HepG2 (cell line): ENCODE data around the gene SLC38A2. TPM values are rescaled to one million over a fixed set of nuclear protein-coding genes. Genes with fewer than 3 reads are reported as not detected.
A peak's percentile ranks its signal among the peaks of the same experiment; 100 is the strongest.

ENCODE experiments used
- ATAC-seq: fragments of 200-7000 bp; cut with Tn5 transposase; 3 replicates; pipeline ENCODE4 v1.9.1; 2020; ENCODE audit warnings: mild to moderate bottlenecking, moderate library complexity
- BruUV-seq: library from RNA; stranded (reverse); fragments of 400-500 nt; replicated peaks from 2 replicates; lab custom pipeline; 2021; lab: Mats Ljungman, UMichigan
- CTCF ChIA-PET: fragments of 300-600 bp; formaldehyde crosslinking; extraction: SDS; loops from one replicate; lab custom pipeline; 2021; ENCODE audit warnings: low total read pairs, inconsistent platforms, low intra/inter-chr PET ratio; lab: Yijun Ruan, JAX
- POLR2A ChIA-PET: fragments of 350-600 bp; sonication (Branson Sonifier 250); formaldehyde crosslinking; loops from one replicate; lab custom pipeline; 2020; ENCODE audit warnings: antibody characterized with exemption, inconsistent platforms; lab: Yijun Ruan, JAX
- DNase-seq: peaks from one replicate; pipeline ENCODE4 v3.0.0-alpha.2; 2015; ENCODE audit warnings: low spot score
- FAIRE-seq: peaks from 3 replicates; lab custom pipeline; 2011; peaks lifted over from hg19 to GRCh38; lab: Jason Lieb, UNC
- H2AFZ ChIP-seq: one replicate; pipeline ENCODE4 v1.6.1; 2011; ENCODE audit warnings: low read length, inconsistent platforms
- H3K27ac ChIP-seq: fragments of 300-600 bp; 3 replicates; pipeline ENCODE4 v1.8.0; 2011; ENCODE audit warnings: mixed run types, mild to moderate bottlenecking, mixed read lengths, low read length, inconsistent platforms; ENCODE audit not compliant: insufficient read depth; ENCODE audit errors: extremely low read length
- H3K27me3 ChIP-seq, 2 experiments: fragments of 200-600 bp in 1 of 2; 2 replicates in 1 of 2; 3 replicates in 1 of 2; pipeline versions ENCODE4 v1.6.0 to v1.8.0; 2011; ENCODE audit warnings: low read length in 2 of 2, mild to moderate bottlenecking in 2 of 2, moderate library complexity in 2 of 2, inconsistent platforms in 1 of 2; ENCODE audit not compliant: insufficient read depth in 2 of 2, control insufficient read depth in 1 of 2
- H3K36me3 ChIP-seq, 2 experiments: fragments of 200-600 bp in 1 of 2; replicated peaks in 1 of 2; 2 replicates in 1 of 2; 3 replicates in 1 of 2; pipeline versions ENCODE4 v1.5.1 to v1.8.0; 2011; ENCODE audit warnings: low read length in 2 of 2, inconsistent platforms in 1 of 2; ENCODE audit not compliant: insufficient read depth in 2 of 2, control insufficient read depth in 1 of 2
- H3K4me1 ChIP-seq: 2 replicates; pipeline ENCODE4 v1.5.1; 2012; ENCODE audit warnings: low read length, inconsistent platforms; ENCODE audit not compliant: insufficient read depth
- H3K4me2 ChIP-seq: 2 replicates; pipeline ENCODE4 v1.6.0; 2011; ENCODE audit warnings: low read depth, low read length, inconsistent platforms
- H3K4me3 ChIP-seq, 3 experiments: fragments of 200-600 bp in 1 of 3; sonication (generic), shearing (Covaris generic) in 1 of 3; replicated peaks in 1 of 3; 2 replicates each; pipeline ENCODE4 v1.5.1; 2011 to 2016; ENCODE audit warnings: low read length in 3 of 3, inconsistent platforms in 2 of 3, low read depth in 2 of 3, mild to moderate bottlenecking in 2 of 3, control low read depth in 1 of 3, mixed read lengths in 1 of 3; ENCODE audit not compliant: insufficient read depth in 1 of 3
- H3K79me2 ChIP-seq: one replicate; pipeline ENCODE4 v1.6.1; 2011; ENCODE audit warnings: low read length, inconsistent platforms; ENCODE audit not compliant: insufficient read depth
- H3K9ac ChIP-seq: 2 replicates; pipeline ENCODE4 v1.6.0; 2011; ENCODE audit warnings: mild to moderate bottlenecking, low read depth, low read length, inconsistent platforms; ENCODE audit not compliant: insufficient read depth
- H3K9me3 ChIP-seq: 2 replicates; pipeline ENCODE4 v1.5.1; 2012; ENCODE audit warnings: mild to moderate bottlenecking, low read length
- H4K20me1 ChIP-seq: 2 replicates; pipeline ENCODE4 v1.6.0; 2011; ENCODE audit warnings: inconsistent platforms, mild to moderate bottlenecking, low read length, moderate library complexity; ENCODE audit not compliant: insufficient read depth
- BORCS8-MEF2B ChIP-seq: sonication (generic); formaldehyde crosslinking; IDR thresholded peaks from 2 replicates; pipeline ENCODE4 v1.8.0; 2022; ENCODE audit warnings: mild to moderate bottlenecking, missing genetic modification reagents
- CBX1 ChIP-seq: IDR thresholded peaks from one replicate; pipeline ENCODE4 v1.6.1; 2016; ENCODE audit warnings: antibody characterized with exemption, low read depth
- FOXA1 ChIP-seq, 2 experiments: fragments of 450-650 bp in 1 of 2; sonication (generic) in 1 of 2; formaldehyde crosslinking in 1 of 2; IDR thresholded peaks; 2 replicates each; pipeline versions ENCODE4 v1.4.0 to v1.6.1; 2016 to 2020; ENCODE audit warnings: missing genetic modification reagents in 1 of 2
- KDM2A ChIP-seq: sonication (generic); formaldehyde crosslinking; IDR thresholded peaks from 2 replicates; pipeline ENCODE4 v1.4.0; 2020; ENCODE audit warnings: low read depth, missing genetic modification reagents, borderline replicate concordance
- MEIS1 ChIP-seq: sonication (generic); formaldehyde crosslinking; IDR thresholded peaks from 2 replicates; pipeline ENCODE4 v1.9.0; 2021; ENCODE audit warnings: mild to moderate bottlenecking, missing genetic modification reagents, moderate library complexity, borderline replicate concordance
- PLRG1 ChIP-seq: fragments of 450-650 bp; conservative IDR thresholded peaks from 2 replicates; pipeline ENCODE4 v1.6.1; 2016
- SMARCE1 ChIP-seq: fragments of 450-650 bp; IDR thresholded peaks from 2 replicates; pipeline ENCODE4 v1.6.1; 2017; ENCODE audit warnings: borderline replicate concordance
- SP5 ChIP-seq: IDR thresholded peaks from 2 replicates; pipeline ENCODE4 v1.6.1; 2016; ENCODE audit warnings: low read depth, borderline replicate concordance
- TMF1 ChIP-seq: sonication (generic); formaldehyde crosslinking; IDR thresholded peaks from 2 replicates; pipeline ENCODE4 v1.8.1; 2022; ENCODE audit warnings: low read depth, missing genetic modification reagents
- U2AF1 ChIP-seq: fragments of 200-400 bp; formaldehyde crosslinking; optimal IDR thresholded peaks from 2 replicates; pipeline ENCODE3; 2017; ENCODE audit warnings: mild to moderate bottlenecking, low read depth, low read length
- ZFP36L2 ChIP-seq: sonication (generic); formaldehyde crosslinking; IDR thresholded peaks from 2 replicates; pipeline ENCODE4 v1.4.0; 2020; ENCODE audit warnings: missing genetic modification reagents
- ZNF775 ChIP-seq: sonication (generic); formaldehyde crosslinking; IDR thresholded peaks from 2 replicates; pipeline ENCODE4 v1.4.0; 2020; ENCODE audit warnings: missing genetic modification reagents, mild to moderate bottlenecking, moderate library complexity, borderline replicate concordance
- WGBS: methylation state at CpG from one replicate; pipeline ENCODE4 v1.1.6; 2017; ENCODE audit warnings: low lambda C conversion rate; 5-methylcytosine and 5-hydroxymethylcytosine counted together
- in situ Hi-C: cut with HindIII; loops from 2 replicates; pipeline ENCODE4 v1.10.0; 2017; ENCODE audit warnings: low pct_unique_long_range_greater_than_20kb; ENCODE audit not compliant: extremely low pct_ligation_motif_present
- intact Hi-C: fragments of 100-400 bp; cut with micrococcal nuclease; formaldehyde crosslinking; loops from one replicate; pipeline ENCODE4 v1.10.0; 2022; ENCODE audit not compliant: unreplicated experiment
- polyA plus RNA-seq, 8 experiments: library from polyadenylated mRNA; depleted of rRNA in 3 of 8; stranded (reverse) in 7 of 8; unstranded in 1 of 8; fragments of >200 nt; fragmentation: Illumina TruSeq in 4 of 8; extraction: Trizol in 4 of 8; gene quantifications; 2 replicates each; pipeline versions ENCODE4 v1.2.1 to v1.2.3, GENCODE V29; 2011 to 2016; ENCODE audit warnings: low read depth in 4 of 8, missing spikeins in 1 of 8, mixed read lengths in 1 of 8; ENCODE audit not compliant: insufficient read depth in 1 of 8
- total RNA-seq, 5 experiments: library from RNA; depleted of rRNA; stranded (reverse); fragments of >200 nt; fragmentation: Illumina TruSeq; extraction: Trizol; gene quantifications; 2 replicates each; pipeline ENCODE4 v1.2.3, GENCODE V29; 2016; ENCODE audit warnings: low read depth in 1 of 5
- TF ChIP-seq, protein P1 (sequence below): sonication (generic); formaldehyde crosslinking; IDR thresholded peaks from 2 replicates; pipeline ENCODE4 v1.9.0; 2022; ENCODE audit warnings: low read depth, missing genetic modification reagents

SLC38A2 gene
- total and polyA plus RNA-seq, 2 of the 13 experiments (the other 11 are each of a cell fraction or from before 2014, with no cell fraction given): 368 to 880 TPM

DNA sequence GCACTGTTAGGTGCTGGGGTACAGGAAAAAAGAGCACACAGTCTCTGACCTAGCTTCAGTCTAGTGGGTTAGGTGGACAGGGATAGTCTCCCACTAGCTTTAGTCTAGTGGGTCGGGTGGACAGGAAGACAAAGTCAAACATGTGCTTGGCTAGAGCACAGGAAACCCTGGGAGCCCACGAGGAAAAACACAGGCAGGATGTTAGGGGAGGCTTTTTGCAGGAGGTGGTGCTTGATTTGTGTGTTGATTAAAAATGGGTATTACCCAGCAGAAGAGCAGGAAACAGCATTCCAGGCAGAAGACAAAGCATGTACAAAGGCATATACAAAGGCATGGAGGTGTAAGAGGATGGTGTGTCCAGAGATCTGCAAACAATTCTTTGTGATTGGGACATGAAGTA lies 23.3 kb downstream of the SLC38A2 start:
- Histone ChIP-seq H2AFZ (no peak overlapping the region), H3K9me3 (no peaks in the 10 kb centered on the region), H3K4me3 (no peak overlapping the region), H3K9ac (no peak overlapping the region), H3K4me2 (no peak overlapping the region), H3K27ac (no peak overlapping the region), H4K20me1 (no peaks in the 10 kb centered on the region), H3K79me2 (no peaks in the 10 kb centered on the region), H3K36me3 (no peaks in the 10 kb centered on the region), H3K4me1 (peaks cover 12% of the 10 kb centered on the region; the same call in 1 of the 2 replicates), H3K27me3 (peaks cover 0 to 10% of the 10 kb centered on the region in 2 experiments; a peak in 3 of 5 replicates)
- TF ChIP-seq CBX1: no peak
- CTCF ChIA-PET: no interaction called here
- POLR2A ChIA-PET: no interaction called here
- DNase-seq (no peak), ATAC-seq (no peak), FAIRE-seq (no peak)
- intact Hi-C loops: no loop called here
- BruUV-seq: no TSS peak
- 5% methylated on average over 2 of the region's 2 CpGs for WGBS
- in situ Hi-C loops: loop anchor here (10.0 to 25.0 kb wide), 2 partner anchors 586 to 963 kb away; no protein-coding TSS in a partner anchor

DNA sequence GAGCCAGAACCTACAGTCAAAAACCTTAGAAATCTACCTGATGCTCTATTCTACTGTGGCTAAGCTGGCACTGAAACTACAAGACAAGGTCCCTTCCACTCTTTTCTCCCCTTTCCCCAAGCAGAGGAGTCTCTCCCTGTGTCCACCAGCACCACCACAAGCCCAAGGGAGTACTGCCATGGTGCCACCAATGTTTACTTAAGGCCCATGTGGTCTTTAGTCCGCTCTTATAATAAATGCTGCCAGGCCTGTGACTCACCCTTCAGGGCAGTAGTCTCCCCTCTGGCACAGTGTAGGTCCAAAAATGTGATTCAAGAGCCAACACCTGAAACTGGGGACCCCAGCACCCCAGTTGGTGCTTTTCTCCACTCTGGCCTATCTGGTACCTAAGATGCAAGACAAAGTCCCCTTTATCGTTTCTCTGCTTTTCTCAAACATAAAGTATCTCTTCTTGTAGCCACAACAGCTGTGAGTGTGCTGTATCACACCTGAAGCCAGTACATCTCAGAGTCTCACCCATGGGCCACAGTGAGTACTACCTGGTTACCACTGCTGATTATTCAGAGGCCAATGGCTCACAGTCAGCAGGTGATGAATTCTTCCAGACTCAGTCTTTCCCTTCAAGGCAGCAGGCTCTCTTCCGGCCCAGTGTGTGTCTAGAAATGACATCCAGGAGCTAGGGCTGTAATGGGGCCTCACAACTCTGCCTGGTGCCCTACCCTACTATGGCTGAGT lies 29.3 kb downstream of the SLC38A2 start:
- ATAC-seq: peak; percentile 40
- no peaks in the 10 kb centered on the region for H3K36me3 ChIP-seq
- ChIA-PET CTCF (interaction anchor here (1.6 to 2.5 kb wide), 3 partner anchors 335 to 678 kb away, joined by 8 to 10 read pairs (median 9); no protein-coding TSS in a partner anchor), POLR2A (interaction anchor here (1.8 kb wide), 1 partner anchor 16 kb away, joined by 5 read pairs; no protein-coding TSS in a partner anchor)
- intact Hi-C loops: loop anchor here (2.0 to 5.0 kb wide), 3 partner anchors 51 to 642 kb away; no protein-coding TSS in a partner anchor
- no peaks in the 10 kb centered on the region for H3K9me3 ChIP-seq
- in situ Hi-C loops: loop anchor here (5.0 to 25.0 kb wide), 3 partner anchors 592 to 969 kb away; no protein-coding TSS in a partner anchor
- DNase-seq: no peak
- no peaks in the 10 kb centered on the region for H4K20me1 ChIP-seq
- 0 out of 2 replicates have a peak overlapping the region, but pooled peaks have one; percentile 25 for H3K9ac ChIP-seq
- FAIRE-seq: no peak
- H3K27me3 ChIP-seq: no peaks in the 10 kb centered on the region
- peak overlapping the region in 1 of 3 experiments; percentile 27; a peak in 2 of 6 replicates for H3K4me3 ChIP-seq
- no TSS peak for BruUV-seq
- peak overlapping the region; percentile 33 for H2AFZ ChIP-seq
- WGBS: 54% methylated on average over 3 of the region's 3 CpGs
- TF ChIP-seq ZFP36L2 (no peak), SMARCE1 (no peak), ZNF775 (CRISPR knock-in tag) (no peak), TMF1 (CRISPR knock-in tag) (no peak), PLRG1 (no peak), U2AF1 (no peak), SP5 (no peak), KDM2A (CRISPR knock-in tag) (0 out of 2 replicates have a peak, but pooled peaks have one; percentile 15), FOXA1 (IDR thresholded peaks at IDR 0.05) (no peak), FOXA1 (CRISPR knock-in tag; IDR thresholded peaks at IDR 0.05) (peak; percentile 47; the same call in 1 of the 2 replicates), BORCS8-MEF2B (CRISPR knock-in tag) (0 out of 2 replicates have a peak, but pooled peaks have one; percentile 9), MEIS1 (CRISPR knock-in tag) (no peak)
- TF ChIP-seq, protein P1, sequence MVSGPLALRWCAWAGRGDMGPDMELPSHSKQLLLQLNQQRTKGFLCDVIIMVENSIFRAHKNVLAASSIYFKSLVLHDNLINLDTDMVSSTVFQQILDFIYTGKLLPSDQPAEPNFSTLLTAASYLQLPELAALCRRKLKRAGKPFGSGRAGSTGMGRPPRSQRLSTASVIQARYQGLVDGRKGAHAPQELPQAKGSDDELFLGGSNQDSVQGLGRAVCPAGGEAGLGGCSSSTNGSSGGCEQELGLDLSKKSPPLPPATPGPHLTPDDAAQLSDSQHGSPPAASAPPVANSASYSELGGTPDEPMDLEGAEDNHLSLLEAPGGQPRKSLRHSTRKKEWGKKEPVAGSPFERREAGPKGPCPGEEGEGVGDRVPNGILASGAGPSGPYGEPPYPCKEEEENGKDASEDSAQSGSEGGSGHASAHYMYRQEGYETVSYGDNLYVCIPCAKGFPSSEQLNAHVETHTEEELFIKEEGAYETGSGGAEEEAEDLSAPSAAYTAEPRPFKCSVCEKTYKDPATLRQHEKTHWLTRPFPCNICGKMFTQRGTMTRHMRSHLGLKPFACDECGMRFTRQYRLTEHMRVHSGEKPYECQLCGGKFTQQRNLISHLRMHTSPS (CRISPR knock-in tag): no peak
- H3K27ac ChIP-seq: no peak overlapping the region
- no peaks in the 10 kb centered on the region for H3K79me2 ChIP-seq
- peaks cover 14% of the 10 kb centered on the region for H3K4me1 ChIP-seq
- H3K4me2 ChIP-seq: peak overlapping the region; percentile 69
